IPS-18a (cell line): ENCODE data around the gene ESPN.

ENCODE experiments used
- H3K27ac ChIP-seq: one replicate; pipeline ENCODE4 v1.5.1; 2013; ENCODE audit warnings: low read length
- H3K27me3 ChIP-seq: one replicate; pipeline ENCODE4 v1.6.1; 2013; ENCODE audit warnings: mild to moderate bottlenecking, low read length; ENCODE audit not compliant: control insufficient read depth, insufficient read depth
- H3K36me3 ChIP-seq: one replicate; pipeline ENCODE4 v1.6.1; 2013; ENCODE audit warnings: low read depth, low read length; ENCODE audit not compliant: control insufficient read depth
- H3K4me1 ChIP-seq: one replicate; pipeline ENCODE4 v1.6.1; 2013; ENCODE audit warnings: low read depth, low read length; ENCODE audit not compliant: control insufficient read depth
- H3K4me3 ChIP-seq: one replicate; pipeline ENCODE4 v1.5.1; 2013; ENCODE audit warnings: low read length
- H3K9ac ChIP-seq: one replicate; pipeline ENCODE4 v1.6.1; 2013; ENCODE audit warnings: mild to moderate bottlenecking, low read length, moderate library complexity
- H3K9me3 ChIP-seq: one replicate; pipeline ENCODE4 v1.6.1; 2013; ENCODE audit warnings: low read depth, low read length; ENCODE audit not compliant: control insufficient read depth

ESPN gene

GRCh38 chr1:6501279-6501813 is 76.8 kb downstream of the ESPN start:
- Histone ChIP-seq H3K9ac (no peak overlapping the region), H3K4me3 (no peak overlapping the region), H3K27ac (no peak overlapping the region), H3K36me3 (no peaks in the 10 kb centered on the region), H3K27me3 (peaks cover 15% of the 10 kb centered on the region), H3K4me1 (peaks cover 4% of the 10 kb centered on the region), H3K9me3 (no peaks in the 10 kb centered on the region)

- no peak overlapping the region for H3K27ac ChIP-seq
- H3K36me3 ChIP-seq: no peaks in the 10 kb centered on the region
- H3K4me3 ChIP-seq: no peak overlapping the region
- H3K4me1 ChIP-seq: no peaks in the 10 kb centered on the region
- H3K9me3 ChIP-seq: no peaks in the 10 kb centered on the region
- peaks cover 9% of the 10 kb centered on the region for H3K27me3 ChIP-seq
- no peak overlapping the region for H3K9ac ChIP-seq
Measured at GRCh38 chr1:6502000-6502891, 77.7 kb downstream of the ESPN start.

GRCh38 chr1:6503884-6504602 is 79.5 kb downstream of the ESPN start:
- Histone ChIP-seq H3K4me1 (no peaks in the 10 kb centered on the region), H3K9me3 (no peaks in the 10 kb centered on the region), H3K36me3 (no peaks in the 10 kb centered on the region), H3K4me3 (no peak overlapping the region), H3K9ac (no peak overlapping the region), H3K27ac (no peak overlapping the region), H3K27me3 (no peaks in the 10 kb centered on the region)

- H3K9ac ChIP-seq: no peak overlapping the region
- H3K4me3 ChIP-seq: no peak overlapping the region
- no peaks in the 10 kb centered on the region for H3K4me1 ChIP-seq
- no peaks in the 10 kb centered on the region for H3K9me3 ChIP-seq
- no peaks in the 10 kb centered on the region for H3K36me3 ChIP-seq
- H3K27ac ChIP-seq: no peak overlapping the region
- no peaks in the 10 kb centered on the region for H3K27me3 ChIP-seq
Measured at GRCh38 chr1:6504887-6505286, 80.3 kb downstream of the ESPN start.

- Histone ChIP-seq H3K9ac (no peak overlapping the region), H3K9me3 (no peaks in the 10 kb centered on the region), H3K36me3 (no peaks in the 10 kb centered on the region), H3K4me3 (no peak overlapping the region), H3K27me3 (no peaks in the 10 kb centered on the region), H3K27ac (no peak overlapping the region), H3K4me1 (no peaks in the 10 kb centered on the region)
Measured at GRCh38 chr1:6505367-6506209, 81.0 kb downstream of the ESPN start.

- no peak overlapping the region for H3K4me3 ChIP-seq
- H3K4me1 ChIP-seq: no peaks in the 10 kb centered on the region
- H3K27ac ChIP-seq: no peak overlapping the region
- H3K27me3 ChIP-seq: no peaks in the 10 kb centered on the region
- H3K36me3 ChIP-seq: no peaks in the 10 kb centered on the region
- no peak overlapping the region for H3K9ac ChIP-seq
- no peaks in the 10 kb centered on the region for H3K9me3 ChIP-seq
Measured at GRCh38 chr1:6506210-6507036, 81.8 kb downstream of the ESPN start.

- H3K27ac ChIP-seq: no peak overlapping the region
- no peaks in the 10 kb centered on the region for H3K9me3 ChIP-seq
- H3K36me3 ChIP-seq: no peaks in the 10 kb centered on the region
- H3K4me3 ChIP-seq: no peak overlapping the region
- no peaks in the 10 kb centered on the region for H3K27me3 ChIP-seq
- no peak overlapping the region for H3K9ac ChIP-seq
- H3K4me1 ChIP-seq: no peaks in the 10 kb centered on the region
Measured at GRCh38 chr1:6507037-6507428, 82.5 kb downstream of the ESPN start.

GRCh38 chr1:6507461-6507911 is 82.9 kb downstream of the ESPN start:
- H3K27ac ChIP-seq: no peak overlapping the region
- no peak overlapping the region for H3K4me3 ChIP-seq
- H3K4me1 ChIP-seq: no peaks in the 10 kb centered on the region
- no peak overlapping the region for H3K9ac ChIP-seq
- H3K9me3 ChIP-seq: no peaks in the 10 kb centered on the region
- no peaks in the 10 kb centered on the region for H3K27me3 ChIP-seq
- no peaks in the 10 kb centered on the region for H3K36me3 ChIP-seq

- Histone ChIP-seq H3K9me3 (no peaks in the 10 kb centered on the region), H3K36me3 (no peaks in the 10 kb centered on the region), H3K27ac (no peak overlapping the region), H3K4me1 (no peaks in the 10 kb centered on the region), H3K27me3 (no peaks in the 10 kb centered on the region), H3K4me3 (no peak overlapping the region), H3K9ac (no peak overlapping the region)
Measured at GRCh38 chr1:6508154-6508815, 83.7 kb downstream of the ESPN start.

GRCh38 chr1:6508816-6509189 is 84.2 kb downstream of the ESPN start:
- no peaks in the 10 kb centered on the region for H3K9me3 ChIP-seq
- no peaks in the 10 kb centered on the region for H3K36me3 ChIP-seq
- no peaks in the 10 kb centered on the region for H3K4me1 ChIP-seq
- no peak overlapping the region for H3K4me3 ChIP-seq
- H3K27me3 ChIP-seq: no peaks in the 10 kb centered on the region
- H3K27ac ChIP-seq: no peak overlapping the region
- no peak overlapping the region for H3K9ac ChIP-seq
